KMS-11 (cell line): ENCODE measurements around the gene ASCC3.

ENCODE experiments used
- H2AFZ ChIP-seq: fragments of 200-600 bp; sonication (generic); 2 replicates; pipeline ENCODE4 v1.6.1; 2016; ENCODE audit warnings: antibody characterized with exemption, mixed run types, low read depth
- H3K27ac ChIP-seq: fragments of 200-600 bp; sonication (generic); 2 replicates; pipeline ENCODE4 v1.6.1; 2016; ENCODE audit warnings: mild to moderate bottlenecking, mixed run types
- H3K27me3 ChIP-seq: fragments of 200-600 bp; sonication (generic); 2 replicates; pipeline ENCODE4 v1.6.1; 2017; ENCODE audit warnings: mild to moderate bottlenecking, low read depth, mixed run types, moderate library complexity; ENCODE audit not compliant: insufficient read depth
- H3K36me3 ChIP-seq: fragments of 200-600 bp; sonication (generic); 2 replicates; pipeline ENCODE4 v1.6.1; 2017; ENCODE audit warnings: mild to moderate bottlenecking, mixed run types; ENCODE audit not compliant: insufficient read depth
- H3K4me1 ChIP-seq: fragments of 200-600 bp; sonication (generic); 2 replicates; pipeline ENCODE4 v1.6.1; 2016; ENCODE audit warnings: mild to moderate bottlenecking, low read depth, mixed run types; ENCODE audit not compliant: poor library complexity, severe bottlenecking
- H3K4me2 ChIP-seq: fragments of 200-600 bp; sonication (generic); 2 replicates; pipeline ENCODE4 v1.7.0; 2016; ENCODE audit warnings: mild to moderate bottlenecking, mixed run types
- H3K4me3 ChIP-seq: fragments of 200-600 bp; sonication (generic); IDR thresholded peaks from 2 replicates; pipeline ENCODE4 v1.6.1; 2017; ENCODE audit warnings: low read depth, low read length, mixed read lengths; ENCODE audit not compliant: insufficient read depth
- H3K79me2 ChIP-seq: fragments of 200-600 bp; sonication (generic); 2 replicates; pipeline ENCODE4 v1.6.1; 2016; ENCODE audit warnings: low read depth, mixed run types; ENCODE audit not compliant: insufficient read depth
- H3K9ac ChIP-seq: fragments of 200-600 bp; sonication (generic); 2 replicates; pipeline ENCODE4 v1.6.1; 2016; ENCODE audit warnings: mild to moderate bottlenecking, mixed run types
- H4K20me1 ChIP-seq: fragments of 200-600 bp; sonication (generic); 2 replicates; pipeline ENCODE4 v1.6.1; 2016; ENCODE audit warnings: mild to moderate bottlenecking, mixed run types; ENCODE audit not compliant: insufficient read depth
- CTCF ChIP-seq: fragments of 200-600 bp; sonication (generic); conservative IDR thresholded peaks from 2 replicates; pipeline ENCODE4 v1.6.1; 2017; ENCODE audit warnings: low read depth, mild to moderate bottlenecking, antibody characterized with exemption, low read length, moderate library complexity, mixed read lengths

The ASCC3 gene

GRCh38 chr6:100464162-100464851 lies 416.8 kb downstream of the ASCC3 start:
- no peak overlapping the region for H3K9ac ChIP-seq
- no peak overlapping the region for H2AFZ ChIP-seq
- no peak overlapping the region for H3K4me2 ChIP-seq
- H3K79me2 ChIP-seq: no peaks in the 10 kb centered on the region
- H4K20me1 ChIP-seq: no peaks in the 10 kb centered on the region
- no peaks in the 10 kb centered on the region for H3K36me3 ChIP-seq
- no peak for TF ChIP-seq CTCF
- no peaks in the 10 kb centered on the region for H3K27me3 ChIP-seq
- H3K4me3 ChIP-seq: no peak overlapping the region
- peaks cover 15% of the 10 kb centered on the region for H3K4me1 ChIP-seq
- no peak overlapping the region for H3K27ac ChIP-seq

GRCh38 chr6:100463630-100464161 lies 417.4 kb downstream of the ASCC3 start:
- no peak overlapping the region for H2AFZ ChIP-seq
- TF ChIP-seq CTCF: no peak
- H3K27me3 ChIP-seq: no peaks in the 10 kb centered on the region
- no peak overlapping the region for H3K9ac ChIP-seq
- no peak overlapping the region for H3K4me2 ChIP-seq
- peaks cover 15% of the 10 kb centered on the region for H3K4me1 ChIP-seq
- H4K20me1 ChIP-seq: no peaks in the 10 kb centered on the region
- no peaks in the 10 kb centered on the region for H3K79me2 ChIP-seq
- no peaks in the 10 kb centered on the region for H3K36me3 ChIP-seq
- H3K27ac ChIP-seq: no peak overlapping the region
- H3K4me3 ChIP-seq: no peak overlapping the region

GRCh38 chr6:100462706-100463629 lies 418.2 kb downstream of the ASCC3 start:
- peaks cover 15% of the 10 kb centered on the region for H3K4me1 ChIP-seq
- H3K36me3 ChIP-seq: no peaks in the 10 kb centered on the region
- no peak for TF ChIP-seq CTCF
- no peak overlapping the region for H3K4me3 ChIP-seq
- no peaks in the 10 kb centered on the region for H3K27me3 ChIP-seq
- H3K9ac ChIP-seq: no peak overlapping the region
- no peak overlapping the region for H3K4me2 ChIP-seq
- H3K79me2 ChIP-seq: no peaks in the 10 kb centered on the region
- H2AFZ ChIP-seq: no peak overlapping the region
- no peaks in the 10 kb centered on the region for H4K20me1 ChIP-seq
- no peak overlapping the region for H3K27ac ChIP-seq

GRCh38 chr6:100461917-100462705 lies 419.0 kb downstream of the ASCC3 start:
- Histone ChIP-seq H3K36me3 (no peaks in the 10 kb centered on the region), H3K27me3 (no peaks in the 10 kb centered on the region), H3K4me2 (peak overlapping the region; percentile 42), H4K20me1 (no peaks in the 10 kb centered on the region), H3K4me3 (no peak overlapping the region), H2AFZ (no peak overlapping the region), H3K79me2 (no peaks in the 10 kb centered on the region), H3K4me1 (peaks cover 15% of the 10 kb centered on the region), H3K27ac (no peak overlapping the region), H3K9ac (no peak overlapping the region)
- TF ChIP-seq CTCF: no peak
